Liver (tissue), 9 donors: ENCODE measurements around the gene OR2T33. TPM values are rescaled to one million over a fixed set of nuclear protein-coding genes. Genes with fewer than 3 reads are reported as not detected.
A peak's percentile ranks its signal among the peaks of the same experiment; 100 is the strongest.
"Not testable (repeated sequence)": the region's sequence is repeated elsewhere in the genome, so short reads cannot be mapped to it uniquely, and the experiment has no call there.

Source experiments
- DNase-seq: peaks from one replicate; pipeline ENCODE4 v3.0.0-alpha.2; 2017; ENCODE audit warnings: low spot score
- H3K27ac ChIP-seq, 2 donors: one replicate each; pipeline ENCODE4 v1.7.0; 2013; ENCODE audit warnings: inconsistent platforms in 2 of 2, low read length in 2 of 2, control low read depth in 1 of 2, low read depth in 1 of 2, mild to moderate bottlenecking in 1 of 2
- H3K27me3 ChIP-seq, 4 donors: one replicate each; pipeline versions ENCODE4 v1.6.1 to v1.7.0; 2013; ENCODE audit warnings: low read length in 3 of 4, inconsistent platforms in 1 of 4, mild to moderate bottlenecking in 1 of 4, moderate library complexity in 1 of 4; ENCODE audit not compliant: control insufficient read depth in 4 of 4, insufficient read depth in 4 of 4
- H3K36me3 ChIP-seq, 4 donors: one replicate each; pipeline versions ENCODE4 v1.6.1 to v1.7.0; 2013; ENCODE audit warnings: low read length in 3 of 4, mild to moderate bottlenecking in 3 of 4, low read depth in 1 of 4, moderate library complexity in 1 of 4; ENCODE audit not compliant: control insufficient read depth in 4 of 4, insufficient read depth in 3 of 4
- H3K4me1 ChIP-seq, 4 donors: one replicate each; pipeline versions ENCODE4 v1.6.1 to v1.7.0; 2013; ENCODE audit warnings: low read length in 3 of 4, mild to moderate bottlenecking in 3 of 4, moderate library complexity in 1 of 4; ENCODE audit not compliant: control insufficient read depth in 4 of 4, insufficient read depth in 4 of 4
- H3K4me3 ChIP-seq, 3 donors: one replicate each; pipeline versions ENCODE4 v1.6.1 to v1.7.0; 2013; ENCODE audit warnings: low read length in 3 of 3, control low read depth in 1 of 3, low read depth in 1 of 3, mild to moderate bottlenecking in 1 of 3
- H3K9ac ChIP-seq, 2 donors: one replicate each; pipeline ENCODE4 v1.7.0; 2013; ENCODE audit warnings: low read length in 2 of 2, mild to moderate bottlenecking in 2 of 2, moderate library complexity in 2 of 2, control low read depth in 1 of 2, low read depth in 1 of 2
- H3K9me3 ChIP-seq, 4 donors: one replicate each; pipeline versions ENCODE4 v1.6.1 to v1.7.0; 2013; ENCODE audit warnings: low read length in 3 of 4; ENCODE audit not compliant: control insufficient read depth in 4 of 4
- HNF4A ChIP-seq, 2 donors: conservative IDR thresholded peaks; 2 replicates each; pipeline ENCODE4 v1.6.1; 2016; ENCODE audit warnings: antibody characterized with exemption in 2 of 2, mild to moderate bottlenecking in 2 of 2
- RAD21 ChIP-seq, 2 donors: IDR thresholded peaks; 2 replicates each; pipeline ENCODE4 v1.6.1; 2016; ENCODE audit warnings: antibody characterized with exemption in 2 of 2, mild to moderate bottlenecking in 2 of 2
- YY1 ChIP-seq: IDR thresholded peaks from 2 replicates; pipeline ENCODE4 v1.6.1; 2016; ENCODE audit warnings: antibody characterized with exemption, mild to moderate bottlenecking
- WGBS: extraction: QIAGEN DNeasy Blood & Tissue Kit; methylation state at CpG from one replicate; pipeline ENCODE4 v1.1.7; 2013; 5-methylcytosine and 5-hydroxymethylcytosine counted together
- polyA plus RNA-seq, 2 donors: library from polyadenylated mRNA; stranded (reverse) in 1 of 2; unstranded in 1 of 2; fragments of 200-250 nt in 1 of 2; fragments of >200 nt in 1 of 2; fragmentation: Nextera tagmentation in 1 of 2; extraction: Ambion mirVana in 1 of 2; gene quantifications; one replicate each; pipeline versions ENCODE4 v1.2.1 to v1.2.3, GENCODE V29; 2013 to 2015
- total RNA-seq, 2 donors: library from RNA; depleted of rRNA; stranded (reverse); fragments of >200 nt; gene quantifications; one replicate each; pipeline ENCODE4 v1.2.3, GENCODE V29; 2014
- TF ChIP-seq, protein P1 (sequence below): fragments of 150-350 bp; IDR thresholded peaks from 2 replicates; pipeline ENCODE4 v1.5.1; 2017; ENCODE audit warnings: improper control_type of control experiment, low read depth, low read length; ENCODE audit not compliant: missing input control
- TF ChIP-seq, protein P2 (sequence below): IDR thresholded peaks from 2 replicates; pipeline ENCODE4 v1.6.1; 2016; ENCODE audit warnings: antibody characterized with exemption
- donor health status: healthy.
- donor health status: healthy.
- donor health status: healthy.
- donor health status: healthy.
- donor health status: healthy.

The OR2T33 gene
- total and polyA plus RNA-seq, 4 donors = 0.37 TPM; not detected in 3

DNA sequence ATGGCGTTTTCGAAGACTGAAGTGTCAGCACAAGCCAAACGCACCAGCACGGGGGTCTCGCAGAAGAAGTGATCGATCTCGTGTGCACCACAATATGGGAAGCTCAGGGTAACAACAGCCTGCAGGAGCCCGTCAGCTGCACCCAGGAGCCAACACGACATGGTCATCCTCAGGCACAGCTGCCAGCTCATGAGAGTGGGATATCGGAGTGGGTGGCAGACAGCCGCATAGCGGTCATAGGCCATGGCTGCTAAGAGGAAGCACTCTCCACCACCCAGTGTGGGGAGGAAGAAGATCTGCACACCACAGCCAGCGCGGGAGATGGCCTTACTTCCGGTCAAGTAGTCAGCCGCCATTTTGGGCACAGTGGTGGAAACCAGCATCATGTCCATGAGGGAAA lies 4.6 kb downstream of the OR2T33 start:
- 90% methylated on average over 14 of the region's 16 CpGs for WGBS
- not testable (repeated sequence) for H3K9me3 ChIP-seq, H3K36me3 ChIP-seq, H3K9ac ChIP-seq, H3K4me3 ChIP-seq, DNase-seq, H3K4me1 ChIP-seq, H3K27me3 ChIP-seq, H3K27ac ChIP-seq

DNA sequence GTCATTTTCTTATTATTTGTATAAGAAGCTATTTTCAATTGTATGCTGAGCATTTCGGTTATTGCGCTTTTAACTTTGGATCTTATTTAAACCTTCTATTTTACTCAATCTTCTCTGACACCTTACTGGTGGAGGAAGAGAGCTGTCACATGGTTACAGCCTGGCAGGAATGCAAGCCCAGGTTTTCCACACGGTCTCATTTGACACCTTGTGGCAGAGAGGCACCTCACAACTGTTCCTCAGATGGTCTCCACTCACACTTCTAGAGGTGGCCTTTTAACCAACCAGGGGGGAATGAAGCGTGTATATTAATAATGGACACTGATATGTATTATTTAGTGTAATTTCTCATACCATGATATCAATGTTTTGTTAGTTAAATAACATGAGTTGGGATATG lies 9.6 kb downstream of the OR2T33 start:
- Histone ChIP-seq H3K4me1 (no peaks in the 10 kb centered on the region), H3K27ac (no peak overlapping the region), H3K9me3 (no peaks in the 10 kb centered on the region), H3K27me3 (no peaks in the 10 kb centered on the region), H3K9ac (no peak overlapping the region), H3K4me3 (no peak overlapping the region), H3K36me3 (no peaks in the 10 kb centered on the region)
- DNase-seq = no peak
- 69% methylated on average over 4 of the region's 4 CpGs for WGBS
- no peak for TF ChIP-seq HNF4A (conservative IDR thresholded peaks at IDR 0.05)
- TF ChIP-seq, protein P1, sequence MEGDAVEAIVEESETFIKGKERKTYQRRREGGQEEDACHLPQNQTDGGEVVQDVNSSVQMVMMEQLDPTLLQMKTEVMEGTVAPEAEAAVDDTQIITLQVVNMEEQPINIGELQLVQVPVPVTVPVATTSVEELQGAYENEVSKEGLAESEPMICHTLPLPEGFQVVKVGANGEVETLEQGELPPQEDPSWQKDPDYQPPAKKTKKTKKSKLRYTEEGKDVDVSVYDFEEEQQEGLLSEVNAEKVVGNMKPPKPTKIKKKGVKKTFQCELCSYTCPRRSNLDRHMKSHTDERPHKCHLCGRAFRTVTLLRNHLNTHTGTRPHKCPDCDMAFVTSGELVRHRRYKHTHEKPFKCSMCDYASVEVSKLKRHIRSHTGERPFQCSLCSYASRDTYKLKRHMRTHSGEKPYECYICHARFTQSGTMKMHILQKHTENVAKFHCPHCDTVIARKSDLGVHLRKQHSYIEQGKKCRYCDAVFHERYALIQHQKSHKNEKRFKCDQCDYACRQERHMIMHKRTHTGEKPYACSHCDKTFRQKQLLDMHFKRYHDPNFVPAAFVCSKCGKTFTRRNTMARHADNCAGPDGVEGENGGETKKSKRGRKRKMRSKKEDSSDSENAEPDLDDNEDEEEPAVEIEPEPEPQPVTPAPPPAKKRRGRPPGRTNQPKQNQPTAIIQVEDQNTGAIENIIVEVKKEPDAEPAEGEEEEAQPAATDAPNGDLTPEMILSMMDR = no peak
- TF ChIP-seq, protein P2, sequence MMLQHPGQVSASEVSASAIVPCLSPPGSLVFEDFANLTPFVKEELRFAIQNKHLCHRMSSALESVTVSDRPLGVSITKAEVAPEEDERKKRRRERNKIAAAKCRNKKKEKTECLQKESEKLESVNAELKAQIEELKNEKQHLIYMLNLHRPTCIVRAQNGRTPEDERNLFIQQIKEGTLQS = no peak
- TF ChIP-seq RAD21 (IDR thresholded peaks at IDR 0.05) = no peak

DNA sequence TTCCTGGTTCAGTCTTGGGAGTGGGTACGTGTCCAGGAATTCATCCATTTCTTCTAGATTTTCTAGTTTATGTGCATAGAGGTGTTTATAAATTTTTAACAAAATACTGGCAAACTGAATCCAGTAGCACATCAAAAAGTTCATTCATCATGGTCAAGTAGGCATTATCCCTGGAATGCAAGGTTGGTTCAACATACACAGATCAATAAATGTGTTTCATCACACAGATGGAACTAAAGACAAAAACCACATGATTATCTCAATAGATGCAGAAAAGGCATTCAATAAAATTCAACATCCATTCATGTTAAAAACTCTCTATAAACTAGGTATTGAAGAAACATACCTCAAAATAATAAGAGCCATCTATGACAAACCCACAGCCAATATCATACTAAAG lies 18.5 kb downstream of the OR2T33 start:
- 55% methylated on average over 1 of the region's 1 CpG for WGBS
- H3K27me3 ChIP-seq, DNase-seq: not testable (repeated sequence)

DNA sequence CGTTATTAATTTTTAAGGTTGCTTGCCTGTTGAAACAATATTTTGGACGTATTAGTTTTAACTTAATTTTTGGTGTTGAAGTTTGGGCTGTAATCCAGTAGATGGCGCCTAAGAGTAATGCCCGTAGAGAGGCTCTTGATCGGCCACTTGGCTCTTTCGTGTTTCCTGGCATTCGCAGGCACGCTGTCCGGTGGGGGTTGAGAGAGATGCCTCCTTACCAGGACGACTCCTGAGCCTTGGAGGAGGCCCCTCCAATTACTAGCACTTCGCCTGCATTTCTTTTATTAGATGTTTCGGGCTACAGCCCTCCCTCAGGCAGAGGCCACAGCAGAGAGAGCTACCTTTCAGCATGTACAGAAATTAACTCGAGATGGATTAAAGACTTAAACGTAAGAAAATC lies 34.6 kb downstream of the OR2T33 start:
- Histone ChIP-seq H3K27ac (no peak overlapping the region), H3K4me3 (no peak overlapping the region), H3K36me3 (no peaks in the 10 kb centered on the region), H3K9me3 (no peaks in the 10 kb centered on the region), H3K4me1 (no peaks in the 10 kb centered on the region), H3K27me3 (peaks cover 0 to 2% (median 0%) of the 10 kb centered on the region in 4 donors), H3K9ac (no peak overlapping the region)
- no peak for DNase-seq
- WGBS = 14% methylated on average over 14 of the region's 14 CpGs
- TF ChIP-seq, protein P1 = peak; percentile 48
- TF ChIP-seq YY1 (no peak), RAD21 (IDR thresholded peaks at IDR 0.05) (peak; percentile 45 to 65)

More for the DNA sequence above, 18.5 kb downstream of the OR2T33 start:
- not testable (repeated sequence) for H3K9me3 ChIP-seq, H3K27ac ChIP-seq, H3K36me3 ChIP-seq, H3K4me3 ChIP-seq, H3K9ac ChIP-seq, H3K4me1 ChIP-seq
